Retinal pigment epithelial cell (primary cell): ENCODE measurements around the gene GPI.
"Not testable (repeated sequence)": the region's sequence is repeated elsewhere in the genome, so short reads cannot be mapped to it uniquely, and the experiment has no call there.

Experiments used
- DNase-seq: peaks from one replicate; pipeline ENCODE4 v3.0.0-alpha.2; 2010; ENCODE audit warnings: low read depth
- H3K4me3 ChIP-seq: 2 replicates; pipeline ENCODE4 v1.5.1; 2011; ENCODE audit warnings: mild to moderate bottlenecking, low read length, control low read depth, moderate library complexity
- CTCF ChIP-seq: conservative IDR thresholded peaks from 2 replicates; pipeline ENCODE4 v1.5.1; 2011; ENCODE audit warnings: low read depth, low read length, control low read depth, inconsistent platforms

GPI gene

GRCh38 chr19:34387446-34387810, 22.4 kb downstream of the GPI start:
- H3K4me3 ChIP-seq = no peak overlapping the region
- no peak for DNase-seq
- no peak for TF ChIP-seq CTCF

- not testable (repeated sequence) for H3K4me3 ChIP-seq, DNase-seq
These were observed 23.7 kb downstream of the GPI start for GRCh38 chr19:34388745-34389144.

GRCh38 chr19:34391813-34392212, 26.8 kb downstream of the GPI start:
- DNase-seq = no peak
- no peak overlapping the region for H3K4me3 ChIP-seq
- no peak for TF ChIP-seq CTCF

- no peak for TF ChIP-seq CTCF
- no peak for DNase-seq
- no peak overlapping the region for H3K4me3 ChIP-seq
These were observed 28.0 kb downstream of the GPI start for GRCh38 chr19:34393031-34393430.

- no peak overlapping the region for H3K4me3 ChIP-seq
- TF ChIP-seq CTCF = no peak
- DNase-seq = no peak
These were observed 28.6 kb downstream of the GPI start for GRCh38 chr19:34393629-34394028.

- no peak for DNase-seq
- no peak for TF ChIP-seq CTCF
- H3K4me3 ChIP-seq = no peak overlapping the region
These were observed 32.9 kb downstream of the GPI start for GRCh38 chr19:34397853-34398252.

- DNase-seq = no peak
- no peak overlapping the region for H3K4me3 ChIP-seq
- TF ChIP-seq CTCF = no peak
These were observed 34.9 kb downstream of the GPI start for GRCh38 chr19:34399886-34400285.

GRCh38 chr19:34400844-34401243, 35.8 kb downstream of the GPI start:
- not testable (repeated sequence) for DNase-seq, H3K4me3 ChIP-seq
